ENCODE measurements around the gene ACP7.

The ACP7 gene

DNA sequence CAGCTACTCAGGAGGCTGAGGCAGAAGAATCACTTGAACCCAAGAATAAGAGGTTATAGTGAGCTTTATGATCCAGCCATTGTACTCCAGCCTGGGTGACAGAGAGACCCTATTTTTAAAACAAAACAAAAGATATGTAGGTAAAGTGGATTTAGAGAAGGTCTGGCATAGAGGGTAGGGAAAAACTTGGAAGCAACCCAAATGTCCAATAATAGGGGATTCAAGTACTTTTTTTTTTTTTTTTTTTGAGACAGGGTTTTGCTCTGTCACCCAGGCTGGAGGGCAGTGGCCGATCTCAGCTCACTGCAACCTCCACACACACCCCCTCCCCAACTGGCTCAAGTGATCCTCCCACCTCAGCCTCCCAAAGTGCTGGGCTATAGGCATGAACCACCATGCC, 35.7 kb downstream of the ACP7 start:
- Histone ChIP-seq H3K4me1 (ENCODE audit: control insufficient read depth, insufficient read depth, low read length) (no peaks in the 10 kb centered on the region), H3K9ac (ENCODE audit: low read length) (no peak overlapping the region), H3K27me3 (ENCODE audit: control insufficient read depth, insufficient read depth, low read length) (no peaks in the 10 kb centered on the region), H3K4me3 (ENCODE audit: low read length) (no peak overlapping the region), H3K27ac (ENCODE audit: low read depth, low read length) (no peak overlapping the region), H3K36me3 (ENCODE audit: control insufficient read depth, insufficient read depth, low read length) (no peaks in the 10 kb centered on the region)

DNA sequence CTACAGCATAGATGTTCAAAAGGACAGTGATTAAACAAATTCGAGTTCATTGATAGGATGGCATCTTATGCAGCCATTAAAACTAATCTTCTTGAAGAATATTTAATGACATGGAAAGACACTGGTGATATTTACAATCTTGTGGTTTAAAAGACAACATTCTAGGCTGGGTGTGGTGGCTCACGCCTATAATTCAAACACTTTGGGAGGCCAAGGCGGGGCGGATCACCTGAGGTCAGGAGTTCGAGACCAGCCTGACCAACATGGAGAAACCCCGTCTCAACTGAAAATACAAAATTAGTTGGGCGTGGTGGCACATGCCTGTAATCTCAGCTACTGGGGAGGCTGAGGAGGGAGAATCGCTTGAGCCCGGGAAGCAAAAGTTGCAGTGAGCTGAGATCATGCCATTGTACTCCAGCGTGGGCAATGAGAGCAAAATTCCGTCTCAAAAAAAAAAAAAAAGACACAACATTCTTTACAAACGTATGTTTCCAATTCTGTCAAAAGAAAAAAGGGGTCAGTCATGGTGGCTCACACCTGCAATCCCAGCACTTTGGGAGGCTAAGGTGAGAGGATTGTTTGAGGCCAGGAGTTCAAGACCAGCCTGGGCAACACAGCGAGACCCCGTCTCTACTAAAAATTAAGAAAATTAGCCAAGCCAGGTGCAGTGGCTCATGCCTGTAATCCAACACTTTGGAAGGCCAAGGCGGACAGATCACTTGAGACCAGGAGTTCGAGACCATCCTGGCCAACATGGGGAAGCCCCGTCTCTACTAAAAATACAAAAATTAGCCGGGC, 39.0 kb downstream of the ACP7 start:
- no peaks in the 10 kb centered on the region for H3K36me3 ChIP-seq (ENCODE audit: control insufficient read depth, insufficient read depth, low read length)
- H3K9ac ChIP-seq (ENCODE audit: low read length) = no peak overlapping the region
- H3K27ac ChIP-seq (ENCODE audit: low read depth, low read length) = no peak overlapping the region
- H3K4me3 ChIP-seq (ENCODE audit: low read length) = no peak overlapping the region
- H3K27me3 ChIP-seq (ENCODE audit: control insufficient read depth, insufficient read depth, low read length) = no peaks in the 10 kb centered on the region
- H3K4me1 ChIP-seq (ENCODE audit: control insufficient read depth, insufficient read depth, low read length) = peaks cover 6% of the 10 kb centered on the region

DNA sequence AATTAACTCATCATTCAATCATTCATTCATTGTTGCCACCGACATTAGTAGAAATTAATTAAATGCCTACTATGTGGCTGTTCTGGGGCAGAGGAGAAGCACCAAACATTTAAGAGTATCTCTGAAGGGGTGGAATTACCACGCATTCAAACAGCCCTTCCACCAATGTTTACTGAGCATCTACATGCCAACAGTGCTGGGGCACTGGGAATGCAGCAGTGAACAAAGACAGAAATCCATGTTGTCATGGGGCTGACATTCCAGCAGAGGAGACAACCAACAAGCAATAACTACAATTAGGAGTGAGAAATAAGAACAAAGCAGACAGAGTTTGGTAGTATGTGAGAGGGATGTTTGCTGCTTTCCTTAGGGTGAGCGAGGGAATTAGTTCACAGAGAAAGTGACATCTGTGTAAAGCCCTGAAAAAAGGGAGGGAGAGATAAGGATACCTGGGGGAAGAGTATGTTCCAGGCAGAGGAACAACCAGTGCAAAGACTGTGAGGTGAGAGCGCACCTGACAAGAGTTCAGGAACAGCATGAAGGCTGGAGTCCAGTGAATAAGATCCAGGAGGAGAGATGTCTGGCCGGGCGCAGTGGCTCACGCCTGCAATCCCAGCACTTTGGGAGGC, 40.1 kb downstream of the ACP7 start:
- Histone ChIP-seq H3K9ac (ENCODE audit: low read length) (no peak overlapping the region), H3K4me3 (ENCODE audit: low read length) (no peak overlapping the region)

DNA sequence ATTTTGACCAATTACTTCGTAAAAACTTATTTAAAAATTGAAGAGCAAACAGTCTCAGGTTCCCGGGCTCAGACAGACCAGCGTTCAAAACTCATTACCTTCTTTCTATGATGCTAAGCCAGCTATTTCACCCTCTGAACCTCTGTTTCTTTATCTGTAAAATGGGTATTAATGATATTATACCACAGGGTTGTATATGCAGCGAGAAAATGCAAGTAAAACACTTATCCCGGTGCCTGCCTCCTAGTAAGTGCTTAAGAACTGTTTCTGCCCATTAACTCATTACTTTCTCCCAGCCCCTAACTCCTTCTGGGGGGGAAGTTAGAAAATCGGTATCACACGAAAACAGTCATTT, 41.0 kb downstream of the ACP7 start:
- peak overlapping the region; percentile 60 for H3K4me3 ChIP-seq (ENCODE audit: low read length)
- no peak overlapping the region for H3K9ac ChIP-seq (ENCODE audit: low read length)
- no peaks in the 10 kb centered on the region for H3K27me3 ChIP-seq (ENCODE audit: control insufficient read depth, insufficient read depth, low read length)
- peaks cover 8% of the 10 kb centered on the region for H3K4me1 ChIP-seq (ENCODE audit: control insufficient read depth, insufficient read depth, low read length)
- H3K36me3 ChIP-seq (ENCODE audit: control insufficient read depth, insufficient read depth, low read length) = no peaks in the 10 kb centered on the region
- peak overlapping the region; percentile 51 for H3K27ac ChIP-seq (ENCODE audit: low read depth, low read length)

More for the DNA sequence above, 40.1 kb downstream of the ACP7 start:
- Histone ChIP-seq H3K27me3 (ENCODE audit: control insufficient read depth, insufficient read depth, low read length) (no peaks in the 10 kb centered on the region), H3K27ac (ENCODE audit: low read depth, low read length) (no peak overlapping the region), H3K4me1 (ENCODE audit: control insufficient read depth, insufficient read depth, low read length) (peaks cover 8% of the 10 kb centered on the region), H3K36me3 (ENCODE audit: control insufficient read depth, insufficient read depth, low read length) (no peaks in the 10 kb centered on the region)

DNA sequence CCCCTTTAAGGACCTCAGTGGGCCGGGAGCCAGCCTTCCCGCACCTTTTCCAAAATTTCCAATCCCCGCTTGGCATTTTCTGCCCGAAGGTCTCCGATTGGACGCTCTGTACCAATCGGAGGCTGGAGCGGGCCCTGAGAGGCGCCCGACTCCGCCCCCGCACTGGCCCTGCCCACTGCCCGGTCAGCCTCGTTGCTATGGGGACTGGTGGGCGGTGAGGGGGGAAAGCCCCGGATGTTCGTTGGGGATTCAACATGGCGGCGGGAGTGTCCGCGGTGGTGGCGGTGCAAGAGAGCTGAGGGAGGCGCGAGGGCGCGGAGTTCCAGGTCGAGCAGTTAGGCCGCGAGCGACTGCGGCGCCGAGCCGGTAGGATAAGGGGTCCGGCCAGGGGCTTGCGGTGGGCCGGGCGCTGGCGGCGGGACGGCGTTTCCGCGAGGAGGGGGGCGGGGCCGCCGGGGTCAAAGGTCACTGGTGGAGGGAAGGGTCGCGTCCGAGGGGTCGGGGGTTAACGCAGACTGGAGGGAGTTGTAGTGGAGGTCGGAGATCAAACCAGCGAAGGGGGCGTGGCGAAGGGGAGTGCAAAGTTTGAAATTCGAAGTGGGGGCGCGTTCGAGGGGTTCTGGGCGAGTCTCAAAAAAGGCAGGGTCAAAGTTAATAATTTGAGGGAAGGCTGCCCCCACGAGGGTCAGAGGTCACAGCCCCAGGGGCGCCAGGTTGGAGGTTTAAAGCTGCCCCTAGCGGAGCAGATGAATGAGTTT, 41.6 kb downstream of the ACP7 start, which contains the start of gene PAK4:
TSS of gene PAK4 (plus strand) at position 233 of the 758 bp plus-strand sequence. CDS start 43,768 bp downstream, outside the sequence.
- Histone ChIP-seq H3K4me3 (ENCODE audit: low read length) (peak within 1 kb of the TSS; percentile 91), H3K36me3 (ENCODE audit: control insufficient read depth, insufficient read depth, low read length) (no peaks in the 10 kb centered on the region), H3K9ac (ENCODE audit: low read length) (peak within 1 kb of the TSS; percentile 87), H3K4me1 (ENCODE audit: control insufficient read depth, insufficient read depth, low read length) (peaks cover 8% of the 10 kb centered on the region), H3K27ac (ENCODE audit: low read depth, low read length) (peak within 1 kb of the TSS; percentile 82), H3K27me3 (ENCODE audit: control insufficient read depth, insufficient read depth, low read length) (no peaks in the 10 kb centered on the region)

DNA sequence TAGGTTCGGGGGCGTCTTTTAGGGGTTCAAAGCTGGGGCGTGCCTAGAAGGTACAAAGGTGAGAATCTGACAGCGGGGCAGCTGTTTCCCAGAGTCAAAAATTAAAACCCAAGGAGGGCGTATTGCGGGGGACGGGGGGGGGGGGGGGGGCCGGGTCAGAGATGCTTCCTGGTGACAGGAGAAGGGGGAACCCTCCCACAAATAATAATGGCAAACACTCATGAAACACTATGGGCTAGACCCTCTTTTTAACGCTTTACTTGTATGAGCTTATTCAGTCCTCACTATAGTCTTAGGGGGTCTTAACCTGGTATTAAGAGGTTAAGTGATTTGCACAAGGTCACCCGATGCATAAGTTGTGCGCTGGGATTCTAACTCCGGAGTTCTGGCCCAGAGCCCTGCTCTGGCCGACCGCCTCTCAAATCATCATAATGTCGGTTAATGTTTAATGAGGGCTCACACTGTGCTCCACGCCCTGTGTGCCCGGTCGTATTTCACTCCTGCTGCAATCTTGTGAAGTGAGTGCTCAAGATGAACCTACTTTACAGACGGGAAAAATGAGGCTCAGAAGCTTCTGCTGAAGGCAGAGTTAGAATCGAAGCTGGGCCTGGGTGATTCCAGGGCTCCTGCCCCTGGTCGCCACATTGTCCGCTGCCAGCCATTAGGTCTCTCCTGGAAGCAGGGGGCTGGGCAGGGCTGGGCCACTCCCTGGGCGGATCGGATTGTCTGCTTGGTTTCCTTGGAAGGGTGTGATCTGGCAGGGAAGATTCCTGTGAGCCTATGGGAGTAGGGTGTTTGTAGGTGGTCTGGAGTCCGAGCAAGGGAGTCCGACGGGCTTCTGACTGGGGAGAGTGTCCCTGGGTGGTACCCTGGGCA, 42.4 kb downstream of the ACP7 start:
- Histone ChIP-seq H3K27ac (ENCODE audit: low read depth, low read length) (peak overlapping the region; percentile 82), H3K4me3 (ENCODE audit: low read length) (peak overlapping the region; percentile 91), H3K9ac (ENCODE audit: low read length) (peak overlapping the region; percentile 87), H3K36me3 (ENCODE audit: control insufficient read depth, insufficient read depth, low read length) (no peaks in the 10 kb centered on the region), H3K4me1 (ENCODE audit: control insufficient read depth, insufficient read depth, low read length) (peaks cover 12% of the 10 kb centered on the region), H3K27me3 (ENCODE audit: control insufficient read depth, insufficient read depth, low read length) (no peaks in the 10 kb centered on the region)

DNA sequence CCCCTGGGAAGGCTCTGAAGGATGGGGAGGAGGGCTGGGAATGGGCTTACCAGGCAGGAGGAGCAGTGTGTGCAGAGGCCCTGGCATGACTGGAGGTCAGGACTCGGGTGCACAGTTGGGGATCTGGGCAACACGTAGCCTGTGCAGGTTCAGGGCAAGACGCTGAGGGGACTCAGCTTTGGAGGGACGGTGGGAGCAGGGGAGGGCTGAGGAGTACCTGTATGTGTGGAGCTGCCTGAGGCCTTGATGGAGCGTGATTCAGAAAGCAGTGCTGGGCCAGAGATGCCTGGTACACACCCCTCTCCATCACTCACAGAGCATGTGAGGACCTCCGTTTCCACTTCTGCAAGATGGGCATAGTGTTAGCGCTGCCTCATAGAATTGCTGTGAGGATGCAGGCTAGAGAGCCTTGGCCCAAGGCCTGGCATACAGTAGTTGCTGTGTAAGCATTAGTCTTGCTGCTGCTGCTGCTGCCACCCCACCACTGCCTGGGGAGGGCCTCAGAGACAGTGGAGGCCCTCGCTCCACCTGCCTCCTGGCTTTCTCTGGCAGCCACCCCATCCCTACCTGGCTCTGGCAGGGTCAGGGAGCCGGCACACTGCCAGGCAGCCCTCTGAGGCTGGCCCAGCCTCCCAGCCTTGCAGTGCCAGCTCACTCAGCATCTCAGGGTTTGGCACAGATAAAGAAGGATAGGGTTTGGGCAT, 43.8 kb downstream of the ACP7 start:
- H3K9ac ChIP-seq (ENCODE audit: low read length) = no peak overlapping the region
- peaks cover 14% of the 10 kb centered on the region for H3K4me1 ChIP-seq (ENCODE audit: control insufficient read depth, insufficient read depth, low read length)

DNA sequence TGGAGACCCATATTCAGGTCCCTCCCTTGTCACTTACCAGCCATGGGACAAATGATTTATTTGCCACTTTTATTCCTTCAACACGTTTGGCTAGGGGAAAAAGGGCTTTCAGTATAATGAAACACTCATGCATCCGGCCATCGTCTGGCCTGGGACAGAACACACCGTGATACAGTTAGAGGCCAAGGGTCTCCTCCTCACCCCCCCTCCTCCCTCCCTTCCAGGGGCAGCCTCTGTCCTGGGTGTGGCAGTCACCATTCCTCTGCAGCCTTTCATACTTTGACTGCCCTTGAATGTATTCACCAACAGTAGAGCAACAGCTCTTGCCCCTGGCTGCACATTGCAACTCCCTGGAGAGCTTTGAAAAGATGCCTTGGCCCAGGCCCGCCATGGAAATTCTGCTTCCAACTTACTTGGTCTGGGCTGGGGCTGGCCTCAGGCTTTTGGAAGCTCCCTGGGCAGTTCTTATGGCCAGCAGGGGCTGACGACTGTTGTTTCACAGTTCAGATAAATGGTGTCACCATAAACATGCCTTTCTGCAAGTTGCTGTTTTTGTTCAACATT, 44.4 kb downstream of the ACP7 start:
- Histone ChIP-seq H3K36me3 (ENCODE audit: control insufficient read depth, insufficient read depth, low read length) (no peaks in the 10 kb centered on the region), H3K27me3 (ENCODE audit: control insufficient read depth, insufficient read depth, low read length) (no peaks in the 10 kb centered on the region), H3K9ac (ENCODE audit: low read length) (no peak overlapping the region), H3K4me1 (ENCODE audit: control insufficient read depth, insufficient read depth, low read length) (peaks cover 19% of the 10 kb centered on the region), H3K27ac (ENCODE audit: low read depth, low read length) (no peak overlapping the region), H3K4me3 (ENCODE audit: low read length) (no peak overlapping the region)

More for the DNA sequence above, 43.8 kb downstream of the ACP7 start:
- peak overlapping the region; percentile 17 for H3K27ac ChIP-seq (ENCODE audit: low read depth, low read length)
- peak overlapping the region; percentile 48 for H3K4me3 ChIP-seq (ENCODE audit: low read length)
- no peaks in the 10 kb centered on the region for H3K27me3 ChIP-seq (ENCODE audit: control insufficient read depth, insufficient read depth, low read length)
- no peaks in the 10 kb centered on the region for H3K36me3 ChIP-seq (ENCODE audit: control insufficient read depth, insufficient read depth, low read length)

DNA sequence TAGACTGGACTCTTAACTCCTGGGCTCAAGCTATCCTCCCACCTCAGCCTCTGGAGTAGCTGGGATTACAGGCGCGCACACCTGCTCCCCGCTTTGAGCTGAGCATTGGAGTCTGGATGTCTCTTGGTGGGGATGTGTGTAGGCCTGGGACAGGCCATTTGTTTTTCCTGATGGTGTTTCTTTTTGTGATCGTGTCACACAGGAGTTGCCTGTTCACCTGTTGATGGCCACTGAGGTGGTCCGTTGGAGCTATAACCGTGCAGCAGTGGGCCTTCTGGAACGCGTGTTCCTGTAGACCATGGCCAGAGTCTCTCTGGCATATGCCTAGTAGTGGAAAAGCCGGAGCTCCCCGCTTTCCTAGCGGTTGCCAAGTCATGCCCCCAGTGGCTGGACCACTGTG, 44.9 kb downstream of the ACP7 start:
- Histone ChIP-seq H3K9ac (ENCODE audit: low read length) (no peak overlapping the region), H3K4me1 (ENCODE audit: control insufficient read depth, insufficient read depth, low read length) (peaks cover 19% of the 10 kb centered on the region), H3K27ac (ENCODE audit: low read depth, low read length) (no peak overlapping the region), H3K4me3 (ENCODE audit: low read length) (no peak overlapping the region), H3K36me3 (ENCODE audit: control insufficient read depth, insufficient read depth, low read length) (no peaks in the 10 kb centered on the region), H3K27me3 (ENCODE audit: control insufficient read depth, insufficient read depth, low read length) (no peaks in the 10 kb centered on the region)

DNA sequence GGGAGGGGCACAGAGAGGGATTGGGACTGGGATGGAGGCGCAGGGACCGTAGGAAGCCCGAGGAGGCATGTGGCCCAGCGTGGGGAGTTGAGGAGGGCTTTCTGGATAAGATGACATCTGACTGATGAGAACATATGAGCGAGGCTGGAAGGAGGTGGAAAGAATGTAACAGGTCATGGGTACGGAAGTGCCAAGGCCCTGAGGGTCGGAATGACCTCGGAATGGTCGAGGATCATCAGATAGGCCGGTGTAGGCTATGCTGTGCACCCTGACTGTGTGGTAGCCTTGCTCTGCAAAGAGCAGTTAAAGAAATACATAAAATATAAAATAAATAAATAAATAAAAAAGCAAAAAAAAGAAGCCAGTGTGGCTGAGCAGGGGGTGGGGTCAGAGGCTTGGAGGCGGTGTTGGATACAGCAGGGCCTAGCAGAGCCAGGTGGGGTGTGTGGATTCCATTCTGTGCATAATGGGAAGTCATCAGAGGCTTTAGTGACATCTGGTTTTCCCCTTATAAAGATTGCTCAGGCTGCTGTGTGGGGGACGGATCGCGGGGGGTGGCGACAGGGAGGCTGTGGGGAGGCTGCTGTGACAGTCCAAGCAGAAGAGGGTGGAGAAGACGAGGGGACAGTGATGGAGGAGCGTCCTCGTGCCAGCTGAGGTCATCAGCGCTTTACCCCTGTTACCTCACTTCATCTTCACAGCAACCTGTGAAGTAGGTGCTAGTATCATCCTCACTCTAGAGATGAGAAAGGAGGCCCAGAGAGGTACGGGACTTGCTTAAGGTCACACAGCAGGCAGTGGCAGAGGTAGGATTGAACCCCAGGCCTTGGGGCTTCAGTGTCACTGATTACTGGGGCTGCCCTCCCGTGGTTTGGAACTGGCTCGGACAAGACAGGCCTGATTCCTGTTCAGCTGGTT, 46.4 kb downstream of the ACP7 start:
- Histone ChIP-seq H3K27me3 (ENCODE audit: control insufficient read depth, insufficient read depth, low read length) (no peaks in the 10 kb centered on the region), H3K4me1 (ENCODE audit: control insufficient read depth, insufficient read depth, low read length) (peaks cover 19% of the 10 kb centered on the region), H3K4me3 (ENCODE audit: low read length) (no peak overlapping the region), H3K36me3 (ENCODE audit: control insufficient read depth, insufficient read depth, low read length) (no peaks in the 10 kb centered on the region), H3K27ac (ENCODE audit: low read depth, low read length) (no peak overlapping the region), H3K9ac (ENCODE audit: low read length) (no peak overlapping the region)
